Gastroesophageal sphincter (tissue), 3 donors: ENCODE measurements around the gene JUP.

Source experiments
- EP300 ChIP-seq: sonication (generic); formaldehyde crosslinking; IDR thresholded peaks from one replicate; pipeline ENCODE4 v1.6.1; 2017; ENCODE audit warnings: antibody characterized with exemption, mild to moderate bottlenecking
- POLR2A ChIP-seq, 2 donors: fragments of 450-650 bp; IDR thresholded peaks; one replicate each; pipeline ENCODE4 v1.6.1; 2017; ENCODE audit warnings: antibody characterized with exemption in 2 of 2, mild to moderate bottlenecking in 2 of 2, moderate library complexity in 1 of 2
- POLR2AphosphoS5 ChIP-seq: sonication (generic); formaldehyde crosslinking; IDR thresholded peaks from one replicate; pipeline ENCODE4 v1.6.1; 2017; ENCODE audit warnings: antibody characterized with exemption
- TF ChIP-seq, protein P1 (sequence below), 4 experiments: fragments of 200-600 bp in 2 of 4; fragments of 450-650 bp in 2 of 4; sonication (generic) in 1 of 4; IDR thresholded peaks; one replicate each; pipeline ENCODE4 v1.5.1; 2017 to 2019; ENCODE audit warnings: antibody characterized with exemption in 4 of 4, mild to moderate bottlenecking in 2 of 4, moderate library complexity in 2 of 4

DNA sequence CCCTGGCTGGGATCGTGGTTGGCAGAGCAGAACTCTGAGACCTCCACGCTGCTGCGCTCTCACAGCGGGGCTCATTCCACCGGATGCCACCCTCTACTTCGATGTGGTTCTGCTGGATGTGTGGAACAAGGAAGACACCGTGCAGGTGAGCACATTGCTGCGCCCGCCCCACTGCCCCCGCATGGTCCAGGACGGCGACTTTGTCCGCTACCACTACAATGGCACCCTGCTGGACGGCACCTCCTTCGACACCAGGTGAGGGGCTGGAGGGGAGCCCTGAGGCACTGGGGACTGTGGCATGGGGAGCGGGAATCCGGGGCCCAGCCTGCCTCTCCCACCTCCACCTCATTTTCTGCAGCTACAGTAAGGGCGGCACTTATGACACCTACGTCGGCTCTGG is 31.5 kb upstream of the JUP start:
- TF ChIP-seq, protein P1, sequence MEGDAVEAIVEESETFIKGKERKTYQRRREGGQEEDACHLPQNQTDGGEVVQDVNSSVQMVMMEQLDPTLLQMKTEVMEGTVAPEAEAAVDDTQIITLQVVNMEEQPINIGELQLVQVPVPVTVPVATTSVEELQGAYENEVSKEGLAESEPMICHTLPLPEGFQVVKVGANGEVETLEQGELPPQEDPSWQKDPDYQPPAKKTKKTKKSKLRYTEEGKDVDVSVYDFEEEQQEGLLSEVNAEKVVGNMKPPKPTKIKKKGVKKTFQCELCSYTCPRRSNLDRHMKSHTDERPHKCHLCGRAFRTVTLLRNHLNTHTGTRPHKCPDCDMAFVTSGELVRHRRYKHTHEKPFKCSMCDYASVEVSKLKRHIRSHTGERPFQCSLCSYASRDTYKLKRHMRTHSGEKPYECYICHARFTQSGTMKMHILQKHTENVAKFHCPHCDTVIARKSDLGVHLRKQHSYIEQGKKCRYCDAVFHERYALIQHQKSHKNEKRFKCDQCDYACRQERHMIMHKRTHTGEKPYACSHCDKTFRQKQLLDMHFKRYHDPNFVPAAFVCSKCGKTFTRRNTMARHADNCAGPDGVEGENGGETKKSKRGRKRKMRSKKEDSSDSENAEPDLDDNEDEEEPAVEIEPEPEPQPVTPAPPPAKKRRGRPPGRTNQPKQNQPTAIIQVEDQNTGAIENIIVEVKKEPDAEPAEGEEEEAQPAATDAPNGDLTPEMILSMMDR (IDR thresholded peaks at IDR 0.05): no peak
- TF ChIP-seq POLR2A (IDR thresholded peaks at IDR 0.05): no peak
- TF ChIP-seq POLR2AphosphoS5: no peak
- TF ChIP-seq EP300: no peak
